Activated CD8-positive, alpha-beta T cell treated with anti-CD3 and anti-CD28 coated beads for 36 hours (primary cell): ENCODE measurements around the gene C1orf146. TPM values are rescaled to one million over a fixed set of nuclear protein-coding genes. Genes with fewer than 3 reads are reported as not detected.
A peak's percentile ranks its signal among the peaks of the same experiment; 100 is the strongest.
"Not testable (repeated sequence)": the region's sequence is repeated elsewhere in the genome, so short reads cannot be mapped to it uniquely, and the experiment has no call there.

Experiments
- ATAC-seq: fragments of 200-7000 bp; cut with Tn5 transposase; one replicate; pipeline ENCODE4 v1.10.0; 2021; ENCODE audit warnings: mild to moderate bottlenecking, moderate library complexity
- CTCF ChIA-PET: fragments of 350-600 bp; sonication (Branson Sonifier 250); formaldehyde crosslinking; loops from one replicate; lab custom pipeline; 2021; ENCODE audit warnings: antibody characterized with exemption; lab: Charles Lee
- POLR2A ChIA-PET: fragments of 350-600 bp; sonication (Branson Sonifier 250); formaldehyde crosslinking; loops from one replicate; lab custom pipeline; 2021; ENCODE audit warnings: antibody characterized with exemption; lab: Charles Lee
- DNase-seq: peaks from one replicate; pipeline ENCODE4 v3.0.0-alpha.2; 2020
- H3K27ac Mint-ChIP-seq: one replicate; pipeline ENCODE4 v1.8.0; 2021; ENCODE audit warnings: mild to moderate bottlenecking, mixed read lengths
- H3K27me3 Mint-ChIP-seq: one replicate; pipeline ENCODE4 v1.8.0; 2021; ENCODE audit warnings: mixed read lengths
- H3K36me3 Mint-ChIP-seq: one replicate; pipeline ENCODE4 v1.8.0; 2021; ENCODE audit warnings: low read depth, mixed read lengths
- H3K4me1 Mint-ChIP-seq: one replicate; pipeline ENCODE4 v1.8.0; 2021; ENCODE audit warnings: low read depth, mixed read lengths
- H3K4me3 Mint-ChIP-seq: one replicate; pipeline ENCODE4 v1.8.0; 2021; ENCODE audit warnings: mild to moderate bottlenecking, moderate library complexity, mixed read lengths
- H3K9me3 Mint-ChIP-seq: one replicate; pipeline ENCODE4 v1.8.0; 2021; ENCODE audit warnings: mixed read lengths
- CTCF ChIP-seq: fragments of 200-600 bp; IDR thresholded peaks from one replicate; pipeline ENCODE4 v1.8.0; 2022; ENCODE audit warnings: antibody characterized with exemption, mild to moderate bottlenecking
- intact Hi-C: fragments of 100-400 bp; cut with micrococcal nuclease; formaldehyde crosslinking; loops from one replicate; pipeline ENCODE4 v1.10.0; 2022
- total RNA-seq, 2 experiments: library from RNA; stranded (reverse); gene quantifications; one replicate each; pipeline ENCODE4 v1.2.3, GENCODE V29; 2021

Gene C1orf146
- total RNA-seq, 2 experiments from 2014 or later, result not detected

GRCh38 chr1:92277105-92277723 is 59.5 kb downstream of the C1orf146 start:
- H3K9me3 Mint-ChIP-seq, result no peaks in the 10 kb centered on the region
- ChIA-PET CTCF (no interaction called here), POLR2A (no interaction called here)
- ATAC-seq (no peak), DNase-seq (no peak)
- H3K36me3 Mint-ChIP-seq, result peaks cover 64% of the 10 kb centered on the region
- peaks cover 10% of the 10 kb centered on the region for H3K4me1 Mint-ChIP-seq
- no peaks in the 10 kb centered on the region for H3K27me3 Mint-ChIP-seq
- no peak overlapping the region for H3K27ac Mint-ChIP-seq
- no peak overlapping the region for H3K4me3 Mint-ChIP-seq
- TF ChIP-seq CTCF, result no peak
- intact Hi-C loops, result no loop called here

- ChIA-PET POLR2A (interaction anchor here (1.1 kb wide), 1 partner anchor 384 kb away, joined by 4 read pairs; no protein-coding TSS in a partner anchor), CTCF (interaction anchor here (1.2 kb wide), 1 partner anchor 11 kb away, joined by 3 read pairs; no protein-coding TSS in a partner anchor)
- H3K27me3 Mint-ChIP-seq, ATAC-seq, H3K9me3 Mint-ChIP-seq, intact Hi-C loops, H3K27ac Mint-ChIP-seq, DNase-seq, H3K4me3 Mint-ChIP-seq: not testable (repeated sequence)
- peaks cover 72% of the 10 kb centered on the region for H3K36me3 Mint-ChIP-seq
- peaks cover 25% of the 10 kb centered on the region for H3K4me1 Mint-ChIP-seq
Observed at GRCh38 chr1:92279781-92280180, 62.1 kb downstream of the C1orf146 start.

GRCh38 chr1:92281411-92281810 is 63.7 kb downstream of the C1orf146 start:
- intact Hi-C loops, CTCF ChIA-PET, H3K27me3 Mint-ChIP-seq, H3K4me3 Mint-ChIP-seq, DNase-seq, ATAC-seq, H3K27ac Mint-ChIP-seq, H3K9me3 Mint-ChIP-seq, POLR2A ChIA-PET: not testable (repeated sequence)
- H3K36me3 Mint-ChIP-seq, result peaks cover 78% of the 10 kb centered on the region
- peaks cover 23% of the 10 kb centered on the region for H3K4me1 Mint-ChIP-seq

GRCh38 chr1:92291372-92291999 is 73.8 kb downstream of the C1orf146 start:
- peaks cover 51% of the 10 kb centered on the region for H3K36me3 Mint-ChIP-seq
- H3K27ac Mint-ChIP-seq, result no peak overlapping the region
- ChIA-PET POLR2A (interaction anchor here (0.9 kb wide), 1 partner anchor 8 kb away, joined by 3 read pairs; the partner anchor contains the start of genes GLMN and RPAP2), CTCF (interaction anchor here (0.5 to 2.0 kb wide), 15 partner anchors 9 to 333 kb away, joined by 3 to 36 read pairs (median 3); partner anchors contain the start of gene BTBD8)
- H3K27me3 Mint-ChIP-seq, result no peaks in the 10 kb centered on the region
- H3K4me3 Mint-ChIP-seq, result no peak overlapping the region
- no peak for DNase-seq
- peak; percentile 55 for TF ChIP-seq CTCF
- intact Hi-C loops, result loop anchor here (10.0 kb wide), 1 partner anchor 287 kb away; no protein-coding TSS in a partner anchor
- H3K9me3 Mint-ChIP-seq, result no peaks in the 10 kb centered on the region
- peaks cover 13% of the 10 kb centered on the region for H3K4me1 Mint-ChIP-seq
- ATAC-seq, result no peak

Other genes with a start within 250 kb of the C1orf146 start
- under 1 TPM; 0.65 to 0.72 TPM for gene EPHX4, start 187.9 kb upstream of the C1orf146 start, total RNA-seq
- gene SETSIP, start 142.5 kb upstream of the C1orf146 start, total RNA-seq, result under 1 TPM in 1 of 2 experiments, not detected in 1; 0.47 TPM
- 1 to 10 TPM; 1.3 to 2.0 TPM for gene BTBD8, start 137.6 kb upstream of the C1orf146 start, total RNA-seq
- gene GLMN, start 81.1 kb downstream of the C1orf146 start, total RNA-seq, result 10 to 100 TPM; 16.8 TPM
- 10 to 100 TPM; 31.5 to 32.2 TPM for gene RPAP2, start 81.1 kb downstream of the C1orf146 start, total RNA-seq